Fibroblast of the aortic adventitia (primary cell): ENCODE measurements around the gene PLD3. TPM values are rescaled to one million over a fixed set of nuclear protein-coding genes. Genes with fewer than 3 reads are reported as not detected.

ENCODE experiments used
- DNase-seq: peaks from one replicate; pipeline ENCODE4 v3.0.0-alpha.2; 2010; ENCODE audit warnings: low read depth
- H3K4me3 ChIP-seq: 2 replicates; pipeline ENCODE4 v1.5.1; 2011; ENCODE audit warnings: low read depth, mild to moderate bottlenecking, control low read depth, low read length, moderate library complexity
- CTCF ChIP-seq: IDR thresholded peaks from 2 replicates; pipeline ENCODE4 v1.5.1; 2011; ENCODE audit warnings: mild to moderate bottlenecking, low read length, control low read depth, inconsistent platforms; ENCODE audit not compliant: insufficient read depth
- total RNA-seq: library from RNA; depleted of rRNA; stranded (reverse); fragments of >200 nt; gene quantifications from 2 replicates; pipeline ENCODE4 v1.2.3, GENCODE V29; 2012; ENCODE audit warnings: low replicate concordance

Gene PLD3
- total RNA-seq, 1 donor: 252 TPM

DNA sequence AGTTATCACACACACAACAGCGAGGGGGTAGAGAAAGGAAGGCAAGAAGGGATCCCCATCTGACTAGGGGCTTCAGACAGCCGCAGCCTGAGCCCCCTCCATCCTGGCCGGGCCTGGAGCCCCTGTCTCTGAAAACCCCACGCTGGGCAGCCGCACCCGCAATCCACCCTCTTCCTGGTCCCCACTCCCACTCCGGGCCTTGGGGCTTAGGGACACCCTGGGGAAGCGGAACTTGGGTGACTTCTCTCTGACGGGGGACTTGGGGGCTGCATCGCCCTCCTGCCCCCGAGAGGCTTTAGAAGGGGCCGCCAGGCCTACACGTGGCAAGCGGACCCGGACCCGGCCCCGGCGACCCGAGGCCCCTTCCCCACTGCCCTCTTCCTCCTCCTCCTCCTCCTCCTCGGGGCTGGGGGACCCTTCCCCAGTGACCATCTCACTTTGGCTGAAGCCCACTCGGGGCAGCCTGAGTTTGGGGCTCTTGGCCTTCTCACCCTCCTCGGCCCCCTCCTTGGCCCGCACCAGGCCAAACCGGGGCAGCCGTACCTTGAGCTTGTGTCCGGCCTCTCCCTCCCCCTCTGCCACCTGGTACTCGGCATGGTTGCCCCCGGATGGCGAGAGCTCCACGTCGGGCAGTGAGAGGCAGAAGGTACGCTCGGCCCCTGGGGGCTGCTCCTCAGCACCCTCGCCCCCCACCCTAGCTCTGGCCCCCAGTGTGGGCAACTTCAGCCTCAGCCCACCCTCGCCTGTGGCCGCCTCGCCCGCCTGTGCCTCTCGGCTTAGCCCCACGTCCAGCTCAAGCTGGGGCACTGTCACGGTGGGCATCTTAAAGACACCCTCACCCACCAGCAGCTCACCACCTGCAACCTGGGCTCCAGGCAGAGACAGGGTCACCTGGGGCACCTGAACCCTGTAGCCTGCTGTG, 45.7 kb downstream of the PLD3 start:
- H3K4me3 ChIP-seq: no peak overlapping the region
- no peak for TF ChIP-seq CTCF
- no peak for DNase-seq

DNA sequence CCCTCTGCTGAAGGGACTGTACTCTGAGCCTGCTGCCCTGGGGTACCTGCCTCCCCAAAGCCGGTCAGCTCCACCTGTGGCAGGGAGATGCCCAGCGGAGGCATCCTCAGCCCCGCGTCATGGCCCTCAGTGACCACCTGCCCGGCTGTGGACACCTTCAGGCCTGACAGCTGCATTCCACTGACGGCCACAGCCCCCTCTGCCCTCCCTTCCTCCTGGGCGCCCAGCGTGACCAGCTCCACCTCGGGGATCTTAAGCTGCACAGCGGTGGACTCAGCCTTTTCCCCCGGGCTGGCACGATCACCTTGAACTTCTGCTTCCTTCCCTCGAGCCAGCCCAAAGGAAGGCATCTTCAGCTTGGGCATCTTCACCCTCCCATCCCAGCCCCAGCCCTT, 46.3 kb downstream of the PLD3 start:
- DNase-seq: no peak
- H3K4me3 ChIP-seq: no peak overlapping the region
- TF ChIP-seq CTCF: no peak

- no peak overlapping the region for H3K4me3 ChIP-seq
- no peak for DNase-seq
- TF ChIP-seq CTCF: no peak
Observed at GRCh38 chr19:40395956-40396355, 47.5 kb downstream of the PLD3 start.

GRCh38 chr19:40396886-40397567, 48.5 kb downstream of the PLD3 start:
- no peak for TF ChIP-seq CTCF
- no peak for DNase-seq

DNA sequence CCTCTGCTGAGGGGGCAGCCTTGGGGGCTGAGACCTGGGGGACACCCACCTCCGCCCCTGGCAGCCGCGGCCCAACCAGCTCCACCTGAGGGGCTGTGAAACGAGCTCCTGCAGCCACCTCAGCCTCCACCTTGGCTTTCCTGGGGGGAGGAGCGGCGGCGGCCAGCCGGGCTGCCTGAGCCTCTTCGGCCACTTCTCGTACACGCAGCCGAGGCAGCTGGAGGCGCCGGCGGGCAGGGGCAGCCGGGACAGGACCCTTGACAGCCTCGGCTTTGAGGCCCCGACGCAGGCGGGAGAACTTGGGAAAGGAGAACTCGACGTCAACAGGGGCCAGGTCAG, 49.0 kb downstream of the PLD3 start:
- no peak overlapping the region for H3K4me3 ChIP-seq
- no peak for TF ChIP-seq CTCF
- DNase-seq: no peak

More at GRCh38 chr19:40396886-40397567, 48.5 kb downstream of the PLD3 start:
- H3K4me3 ChIP-seq: no peak overlapping the region

- no peak overlapping the region for H3K4me3 ChIP-seq
- no peak for TF ChIP-seq CTCF
- DNase-seq: no peak
Observed at GRCh38 chr19:40398417-40399131, 50.1 kb downstream of the PLD3 start.
